HepG2 (cell line): ENCODE data around the gene ADCYAP1. TPM values are rescaled to one million over a fixed set of nuclear protein-coding genes. Genes with fewer than 3 reads are reported as not detected.

Experiments
- polyA plus RNA-seq, 8 experiments: library from polyadenylated mRNA; depleted of rRNA in 3 of 8; stranded (reverse) in 7 of 8; unstranded in 1 of 8; fragments of >200 nt; fragmentation: Illumina TruSeq in 4 of 8; extraction: Trizol in 4 of 8; gene quantifications; 2 replicates each; pipeline versions ENCODE4 v1.2.1 to v1.2.3, GENCODE V29; 2011 to 2016; ENCODE audit warnings: low read depth in 4 of 8, missing spikeins in 1 of 8, mixed read lengths in 1 of 8; ENCODE audit not compliant: insufficient read depth in 1 of 8
- total RNA-seq, 5 experiments: library from RNA; depleted of rRNA; stranded (reverse); fragments of >200 nt; fragmentation: Illumina TruSeq; extraction: Trizol; gene quantifications; 2 replicates each; pipeline ENCODE4 v1.2.3, GENCODE V29; 2016; ENCODE audit warnings: low read depth in 1 of 5
- TF ChIP-seq, protein P1 (sequence below), 2 experiments: fragments of 450-650 bp in 1 of 2; sonication (generic) in 1 of 2; formaldehyde crosslinking in 1 of 2; IDR thresholded peaks; 2 replicates each; pipeline versions ENCODE4 v1.6.1 to v1.8.0; 2016 to 2022; ENCODE audit warnings: antibody characterized with exemption in 1 of 2, mild to moderate bottlenecking in 1 of 2, missing genetic modification reagents in 1 of 2
- TF ChIP-seq, protein P2 (sequence below): sonication (generic); formaldehyde crosslinking; IDR thresholded peaks from 2 replicates; pipeline ENCODE4 v1.8.0; 2022; ENCODE audit warnings: mild to moderate bottlenecking, missing genetic modification reagents, moderate library complexity

The ADCYAP1 gene
- total and polyA plus RNA-seq, 2 of the 13 experiments (the other 11 are each of a cell fraction or from before 2014, with no cell fraction given) = not detected

DNA sequence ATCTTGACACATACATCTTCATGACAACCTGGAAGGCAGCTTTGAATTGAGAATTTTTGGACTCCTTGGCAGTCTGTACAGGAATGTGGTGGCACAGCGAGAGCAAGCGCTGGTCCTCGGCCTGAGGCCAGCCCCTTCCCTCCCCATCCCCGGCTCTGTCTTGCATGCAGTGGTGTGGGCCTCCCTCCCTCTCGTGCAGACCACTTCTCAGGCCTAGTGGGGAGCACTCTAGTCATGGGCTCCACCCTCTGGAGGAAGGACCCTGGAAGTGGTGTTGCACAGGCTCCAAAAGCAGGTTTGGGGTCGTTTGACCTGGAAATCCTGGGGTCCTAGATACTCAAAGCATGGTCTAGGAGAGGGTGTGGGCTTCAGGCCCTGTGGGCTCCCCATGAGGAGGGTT is 32.3 kb downstream of the ADCYAP1 start (continued):
- TF ChIP-seq, protein P1, sequence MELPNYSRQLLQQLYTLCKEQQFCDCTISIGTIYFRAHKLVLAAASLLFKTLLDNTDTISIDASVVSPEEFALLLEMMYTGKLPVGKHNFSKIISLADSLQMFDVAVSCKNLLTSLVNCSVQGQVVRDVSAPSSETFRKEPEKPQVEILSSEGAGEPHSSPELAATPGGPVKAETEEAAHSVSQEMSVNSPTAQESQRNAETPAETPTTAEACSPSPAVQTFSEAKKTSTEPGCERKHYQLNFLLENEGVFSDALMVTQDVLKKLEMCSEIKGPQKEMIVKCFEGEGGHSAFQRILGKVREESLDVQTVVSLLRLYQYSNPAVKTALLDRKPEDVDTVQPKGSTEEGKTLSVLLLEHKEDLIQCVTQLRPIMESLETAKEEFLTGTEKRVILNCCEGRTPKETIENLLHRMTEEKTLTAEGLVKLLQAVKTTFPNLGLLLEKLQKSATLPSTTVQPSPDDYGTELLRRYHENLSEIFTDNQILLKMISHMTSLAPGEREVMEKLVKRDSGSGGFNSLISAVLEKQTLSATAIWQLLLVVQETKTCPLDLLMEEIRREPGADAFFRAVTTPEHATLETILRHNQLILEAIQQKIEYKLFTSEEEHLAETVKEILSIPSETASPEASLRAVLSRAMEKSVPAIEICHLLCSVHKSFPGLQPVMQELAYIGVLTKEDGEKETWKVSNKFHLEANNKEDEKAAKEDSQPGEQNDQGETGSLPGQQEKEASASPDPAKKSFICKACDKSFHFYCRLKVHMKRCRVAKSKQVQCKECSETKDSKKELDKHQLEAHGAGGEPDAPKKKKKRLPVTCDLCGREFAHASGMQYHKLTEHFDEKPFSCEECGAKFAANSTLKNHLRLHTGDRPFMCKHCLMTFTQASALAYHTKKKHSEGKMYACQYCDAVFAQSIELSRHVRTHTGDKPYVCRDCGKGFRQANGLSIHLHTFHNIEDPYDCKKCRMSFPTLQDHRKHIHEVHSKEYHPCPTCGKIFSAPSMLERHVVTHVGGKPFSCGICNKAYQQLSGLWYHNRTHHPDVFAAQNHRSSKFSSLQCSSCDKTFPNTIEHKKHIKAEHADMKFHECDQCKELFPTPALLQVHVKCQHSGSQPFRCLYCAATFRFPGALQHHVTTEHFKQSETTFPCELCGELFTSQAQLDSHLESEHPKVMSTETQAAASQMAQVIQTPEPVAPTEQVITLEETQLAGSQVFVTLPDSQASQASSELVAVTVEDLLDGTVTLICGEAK (IDR thresholded peaks at IDR 0.05) = no peak
- TF ChIP-seq, protein P1 (CRISPR knock-in tag; IDR thresholded peaks at IDR 0.05) = no peak
- TF ChIP-seq, protein P2, sequence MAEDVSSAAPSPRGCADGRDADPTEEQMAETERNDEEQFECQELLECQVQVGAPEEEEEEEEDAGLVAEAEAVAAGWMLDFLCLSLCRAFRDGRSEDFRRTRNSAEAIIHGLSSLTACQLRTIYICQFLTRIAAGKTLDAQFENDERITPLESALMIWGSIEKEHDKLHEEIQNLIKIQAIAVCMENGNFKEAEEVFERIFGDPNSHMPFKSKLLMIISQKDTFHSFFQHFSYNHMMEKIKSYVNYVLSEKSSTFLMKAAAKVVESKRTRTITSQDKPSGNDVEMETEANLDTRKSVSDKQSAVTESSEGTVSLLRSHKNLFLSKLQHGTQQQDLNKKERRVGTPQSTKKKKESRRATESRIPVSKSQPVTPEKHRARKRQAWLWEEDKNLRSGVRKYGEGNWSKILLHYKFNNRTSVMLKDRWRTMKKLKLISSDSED (CRISPR knock-in tag) = no peak
- TF ChIP-seq, all 625 proteins: peak for 0
